OCI-LY3 (cell line): ENCODE results near the gene TBC1D23.

Experiments
- H2AFZ ChIP-seq: fragments of 200-600, 300-600 bp; shearing (Covaris generic); 2 replicates; pipeline ENCODE4 v1.6.0; 2014; ENCODE audit warnings: antibody characterized with exemption, low read depth, low read length
- H3K27ac ChIP-seq: fragments of 200-600, 300-600 bp; sonication (generic); 2 replicates; pipeline ENCODE4 v1.5.1; 2014; ENCODE audit warnings: mild to moderate bottlenecking, low read length, moderate library complexity, mixed read lengths
- H3K27me3 ChIP-seq: fragments of 200-600, 300-600 bp; sonication (generic); 2 replicates; pipeline ENCODE4 v1.6.1; 2014; ENCODE audit warnings: low read depth, low read length, mixed read lengths
- H3K36me3 ChIP-seq: fragments of 200-600, 300-600 bp; sonication (generic); replicated peaks from 2 replicates; pipeline ENCODE3; 2014; ENCODE audit warnings: low read depth, low read length, mixed read lengths
- H3K4me1 ChIP-seq: fragments of 300-600, 200-600 bp; sonication (generic); 2 replicates; pipeline ENCODE4 v1.6.1; 2014; ENCODE audit warnings: low read length, mixed read lengths
- H3K4me2 ChIP-seq: fragments of 200-600, 300-600 bp; sonication (generic); 2 replicates; pipeline ENCODE4 v1.6.1; 2014; ENCODE audit warnings: low read length, mixed read lengths
- H3K4me3 ChIP-seq: fragments of 300-600, 200-600 bp; sonication (generic); 2 replicates; pipeline ENCODE4 v1.5.1; 2014; ENCODE audit warnings: antibody characterized with exemption, mild to moderate bottlenecking, low read length, moderate library complexity
- H3K79me2 ChIP-seq: fragments of 300-600, 200-600 bp; shearing (Covaris generic); 2 replicates; pipeline ENCODE4 v1.6.1; 2014; ENCODE audit warnings: mild to moderate bottlenecking, low read length, mixed read lengths
- H3K9ac ChIP-seq: fragments of 300-600, 200-600 bp; shearing (Covaris generic); 2 replicates; pipeline ENCODE4 v1.6.0; 2014; ENCODE audit warnings: mild to moderate bottlenecking, low read length, moderate library complexity
- H3K9me3 ChIP-seq: fragments of 200-600, 300-600 bp; shearing (Covaris generic); 2 replicates; pipeline ENCODE4 v1.6.1; 2014; ENCODE audit warnings: low read length, mixed read lengths; ENCODE audit not compliant: insufficient read depth
- H4K20me1 ChIP-seq: fragments of 200-600, 300-600 bp; sonication (generic); 2 replicates; pipeline ENCODE4 v1.6.1; 2016; ENCODE audit warnings: low read length, mixed read lengths; ENCODE audit not compliant: insufficient read depth
- EZH2phosphoT487 ChIP-seq: fragments of 200-600 bp; shearing (Covaris generic); IDR thresholded peaks from 2 replicates; pipeline ENCODE4 v1.6.1; 2018; ENCODE audit warnings: antibody characterized with exemption, mixed run types, low read depth
- TF ChIP-seq, protein P1 (sequence below): fragments of 200-600, 300-600 bp; sonication (generic); IDR thresholded peaks from 2 replicates; pipeline ENCODE4 v1.5.1; 2014; ENCODE audit warnings: antibody characterized with exemption, low read length, low read depth

Gene TBC1D23

DNA sequence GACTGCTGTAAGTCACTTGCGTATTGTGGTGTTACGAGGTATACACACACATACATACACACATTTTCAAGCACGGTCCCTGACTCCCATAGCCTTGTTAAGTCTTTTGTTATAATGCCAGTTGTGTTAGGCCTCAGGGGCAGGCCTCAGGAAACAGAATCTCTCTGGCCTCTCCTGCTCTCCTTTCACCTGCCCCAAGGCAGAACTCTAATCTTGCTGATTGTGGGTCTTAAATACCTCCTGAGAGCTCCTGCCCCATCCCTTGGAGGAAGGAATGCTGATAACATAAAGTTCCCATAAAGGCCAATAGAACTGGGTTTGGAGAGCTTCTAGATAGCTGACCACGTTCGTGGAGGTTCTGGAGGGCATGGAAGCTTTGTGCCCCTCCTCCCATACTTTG lies 69.9 kb downstream of the TBC1D23 start:
- Histone ChIP-seq H3K4me3 (no peak overlapping the region), H3K4me1 (peaks cover 3% of the 10 kb centered on the region), H3K9ac (no peak overlapping the region), H4K20me1 (no peaks in the 10 kb centered on the region), H3K9me3 (no peaks in the 10 kb centered on the region), H3K79me2 (peaks cover 6% of the 10 kb centered on the region; the same call in 1 of the 2 replicates), H3K36me3 (no peaks in the 10 kb centered on the region), H3K27ac (no peak overlapping the region), H3K27me3 (no peaks in the 10 kb centered on the region), H2AFZ (no peak overlapping the region), H3K4me2 (no peak overlapping the region)
- TF ChIP-seq, protein P1, sequence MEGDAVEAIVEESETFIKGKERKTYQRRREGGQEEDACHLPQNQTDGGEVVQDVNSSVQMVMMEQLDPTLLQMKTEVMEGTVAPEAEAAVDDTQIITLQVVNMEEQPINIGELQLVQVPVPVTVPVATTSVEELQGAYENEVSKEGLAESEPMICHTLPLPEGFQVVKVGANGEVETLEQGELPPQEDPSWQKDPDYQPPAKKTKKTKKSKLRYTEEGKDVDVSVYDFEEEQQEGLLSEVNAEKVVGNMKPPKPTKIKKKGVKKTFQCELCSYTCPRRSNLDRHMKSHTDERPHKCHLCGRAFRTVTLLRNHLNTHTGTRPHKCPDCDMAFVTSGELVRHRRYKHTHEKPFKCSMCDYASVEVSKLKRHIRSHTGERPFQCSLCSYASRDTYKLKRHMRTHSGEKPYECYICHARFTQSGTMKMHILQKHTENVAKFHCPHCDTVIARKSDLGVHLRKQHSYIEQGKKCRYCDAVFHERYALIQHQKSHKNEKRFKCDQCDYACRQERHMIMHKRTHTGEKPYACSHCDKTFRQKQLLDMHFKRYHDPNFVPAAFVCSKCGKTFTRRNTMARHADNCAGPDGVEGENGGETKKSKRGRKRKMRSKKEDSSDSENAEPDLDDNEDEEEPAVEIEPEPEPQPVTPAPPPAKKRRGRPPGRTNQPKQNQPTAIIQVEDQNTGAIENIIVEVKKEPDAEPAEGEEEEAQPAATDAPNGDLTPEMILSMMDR = no peak
- no peak for TF ChIP-seq EZH2phosphoT487

DNA sequence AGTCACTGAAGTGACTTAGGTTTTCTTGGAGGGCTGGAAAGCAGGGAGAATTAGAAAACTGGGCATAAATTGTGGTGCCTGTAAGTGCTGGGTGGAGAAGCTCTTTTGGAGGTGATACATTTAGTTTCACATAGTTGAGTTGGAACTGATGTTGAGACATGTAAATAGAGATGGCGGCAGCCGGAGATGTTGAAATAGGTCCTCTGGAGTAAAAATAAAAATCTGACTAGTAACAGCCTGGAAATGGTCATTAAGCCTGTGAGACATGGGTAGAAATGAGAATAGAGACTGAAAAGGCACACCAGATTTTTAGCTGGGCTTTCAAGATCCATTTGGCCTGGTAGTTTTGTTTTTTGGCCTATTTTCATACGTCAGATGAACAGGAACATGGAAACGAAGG lies 70.9 kb downstream of the TBC1D23 start:
- Histone ChIP-seq H3K27me3 (no peaks in the 10 kb centered on the region), H3K4me3 (no peak overlapping the region), H2AFZ (no peak overlapping the region), H3K27ac (no peak overlapping the region), H3K36me3 (no peaks in the 10 kb centered on the region), H3K4me2 (no peak overlapping the region), H3K4me1 (peaks cover 5% of the 10 kb centered on the region), H4K20me1 (no peaks in the 10 kb centered on the region), H3K9ac (no peak overlapping the region), H3K9me3 (no peaks in the 10 kb centered on the region), H3K79me2 (peaks cover 11% of the 10 kb centered on the region; the same call in 1 of the 2 replicates)
- TF ChIP-seq, protein P1 = no peak
- no peak for TF ChIP-seq EZH2phosphoT487

DNA sequence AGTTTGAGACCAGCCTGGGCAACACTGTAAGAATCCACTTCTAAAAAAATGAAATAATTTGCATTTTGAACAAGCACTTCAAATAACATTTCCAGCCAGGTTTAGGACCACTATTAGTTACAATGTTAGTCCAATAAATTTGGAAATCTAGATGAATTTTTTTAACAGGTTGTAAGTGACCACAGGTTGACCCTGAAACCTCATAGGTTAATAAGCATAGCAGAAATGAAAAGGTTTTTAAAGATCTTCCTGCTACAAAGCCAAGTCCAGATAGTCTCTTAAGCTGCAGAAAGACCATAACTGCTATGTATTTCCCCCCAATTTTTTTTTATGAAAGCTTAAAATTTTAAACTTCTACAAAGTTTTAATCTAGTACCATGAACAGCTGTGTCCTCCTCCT lies 72.3 kb downstream of the TBC1D23 start:
- Histone ChIP-seq H3K4me3 (no peak overlapping the region), H3K27ac (no peak overlapping the region), H3K27me3 (no peaks in the 10 kb centered on the region), H3K79me2 (peaks cover 11% of the 10 kb centered on the region; the same call in 1 of the 2 replicates), H3K36me3 (no peaks in the 10 kb centered on the region), H3K9me3 (no peaks in the 10 kb centered on the region), H3K4me2 (no peak overlapping the region), H3K4me1 (peaks cover 5% of the 10 kb centered on the region), H4K20me1 (no peaks in the 10 kb centered on the region), H3K9ac (no peak overlapping the region), H2AFZ (no peak overlapping the region)
- TF ChIP-seq EZH2phosphoT487 = no peak
- TF ChIP-seq, protein P1 = no peak

DNA sequence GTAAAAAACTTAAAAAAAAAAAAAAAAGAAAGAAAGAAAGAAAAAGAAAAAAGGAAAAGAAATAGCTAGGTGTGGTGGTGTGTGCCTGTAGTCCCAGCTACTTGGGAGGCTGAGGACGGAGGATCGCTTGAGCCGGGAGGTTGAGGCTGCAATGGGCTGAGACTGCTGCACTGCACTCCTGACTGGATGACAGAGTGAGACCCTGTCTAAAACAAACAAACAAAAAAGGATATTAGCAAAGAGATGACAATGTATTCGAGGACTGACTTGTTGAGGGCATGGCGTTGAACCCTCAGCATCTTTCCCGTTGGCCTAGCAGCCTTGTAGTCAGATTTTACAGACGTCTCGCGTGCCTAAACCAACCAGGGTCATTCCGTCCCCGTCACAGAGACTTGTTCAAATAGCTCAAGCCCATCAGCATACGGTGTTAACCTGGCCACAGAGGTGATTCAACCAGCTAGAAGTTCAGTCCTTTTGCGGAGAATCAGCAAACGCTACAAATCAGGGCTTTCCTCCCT lies 73.2 kb downstream of the TBC1D23 start:
- H3K9ac ChIP-seq = peak overlapping the region; percentile 61
- H3K27ac ChIP-seq = no peak overlapping the region
- peak overlapping the region; percentile 75 for H3K4me2 ChIP-seq

More for the DNA sequence above, 73.2 kb downstream of the TBC1D23 start:
- Histone ChIP-seq H4K20me1 (no peaks in the 10 kb centered on the region), H3K4me1 (peaks cover 5% of the 10 kb centered on the region), H3K36me3 (no peaks in the 10 kb centered on the region), H3K79me2 (peaks cover 11% of the 10 kb centered on the region; the same call in 1 of the 2 replicates), H2AFZ (peak overlapping the region; percentile 98), H3K27me3 (no peaks in the 10 kb centered on the region), H3K4me3 (peak overlapping the region; percentile 79), H3K9me3 (no peaks in the 10 kb centered on the region)
- no peak for TF ChIP-seq EZH2phosphoT487
- TF ChIP-seq, protein P1 = no peak
